A549 (cell line): ENCODE measurements around the gene CPSF7.

Experiments
- CTCF ChIP-seq: fragments of >200 bp; sonication (Bioruptor Twin); formaldehyde crosslinking; IDR thresholded peaks from 3 replicates; pipeline ENCODE4 v1.5.1; 2016
- HOXB13 ChIP-seq: fragments of 250-450 bp; sonication (Bioruptor Pico); IDR thresholded peaks from 2 replicates; pipeline ENCODE4 v1.5.0; 2020; ENCODE audit warnings: low read depth, mild to moderate bottlenecking, moderate library complexity
- MAX ChIP-seq: IDR thresholded peaks from 2 replicates; pipeline ENCODE4 v1.6.1; 2012
- MAZ ChIP-seq: fragments of 150-350 bp; IDR thresholded peaks from 2 replicates; pipeline ENCODE4 v1.6.1; 2014; ENCODE audit warnings: antibody characterized with exemption, low read depth, low read length, borderline replicate concordance
- POLR2A ChIP-seq: IDR thresholded peaks from 2 replicates; pipeline ENCODE4 v1.6.1; 2012; ENCODE audit warnings: mild to moderate bottlenecking, low read length
- POLR2AphosphoS2 ChIP-seq: conservative IDR thresholded peaks from 2 replicates; pipeline ENCODE4 v1.6.1; 2012; ENCODE audit warnings: low read length, improper control_type of control experiment, inconsistent platforms
- REST ChIP-seq: fragments of 200-600 bp; sonication (generic); IDR thresholded peaks from 2 replicates; pipeline ENCODE4 v1.6.1; 2016; ENCODE audit warnings: antibody characterized with exemption, mild to moderate bottlenecking, moderate library complexity
- TP53 ChIP-seq: fragments of 250-450 bp; sonication (Bioruptor Pico); IDR thresholded peaks from 2 replicates; pipeline ENCODE4 v1.5.0; 2021; ENCODE audit warnings: mild to moderate bottlenecking, moderate library complexity

GRCh38 chr11:61422226-61422625, 7.5 kb downstream of the CPSF7 start:
- TF ChIP-seq POLR2A (no peak), CTCF (no peak), MAX (no peak), REST (no peak), MAZ (no peak), HOXB13 (CRISPR knock-in tag) (no peak), POLR2AphosphoS2 (no peak), TP53 (no peak)
